GM12873 (cell line): ENCODE measurements around the gene NASP.

Source experiments
- TF ChIP-seq, protein P1 (sequence below): IDR thresholded peaks from 2 replicates; pipeline ENCODE4 v1.5.1; 2012; ENCODE audit warnings: low read depth, mild to moderate bottlenecking, moderate library complexity, low read length, control low read depth; ENCODE audit not compliant: insufficient read depth; ENCODE audit errors: missing control alignments

Gene NASP

DNA sequence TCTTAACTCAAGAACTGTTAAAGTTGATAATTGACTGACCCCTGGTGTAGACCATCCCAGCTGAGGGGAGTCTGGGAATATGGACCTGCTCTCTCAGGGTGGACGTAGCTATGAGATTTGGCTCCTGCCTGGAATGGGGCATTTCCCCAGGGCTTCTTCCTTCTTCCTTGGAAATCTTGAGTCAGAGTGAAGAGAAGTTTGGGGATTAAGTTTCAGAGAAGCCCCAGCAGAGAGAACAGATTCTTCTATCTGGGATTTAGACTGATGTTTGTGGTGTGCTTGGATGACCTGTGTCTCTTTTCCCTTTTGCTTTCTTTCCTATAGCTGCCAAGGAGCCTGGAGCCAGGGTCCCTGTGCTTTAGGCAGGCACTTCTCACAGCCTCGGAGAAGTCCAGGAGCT is 20.0 kb upstream of the NASP start:
- TF ChIP-seq, protein P1, sequence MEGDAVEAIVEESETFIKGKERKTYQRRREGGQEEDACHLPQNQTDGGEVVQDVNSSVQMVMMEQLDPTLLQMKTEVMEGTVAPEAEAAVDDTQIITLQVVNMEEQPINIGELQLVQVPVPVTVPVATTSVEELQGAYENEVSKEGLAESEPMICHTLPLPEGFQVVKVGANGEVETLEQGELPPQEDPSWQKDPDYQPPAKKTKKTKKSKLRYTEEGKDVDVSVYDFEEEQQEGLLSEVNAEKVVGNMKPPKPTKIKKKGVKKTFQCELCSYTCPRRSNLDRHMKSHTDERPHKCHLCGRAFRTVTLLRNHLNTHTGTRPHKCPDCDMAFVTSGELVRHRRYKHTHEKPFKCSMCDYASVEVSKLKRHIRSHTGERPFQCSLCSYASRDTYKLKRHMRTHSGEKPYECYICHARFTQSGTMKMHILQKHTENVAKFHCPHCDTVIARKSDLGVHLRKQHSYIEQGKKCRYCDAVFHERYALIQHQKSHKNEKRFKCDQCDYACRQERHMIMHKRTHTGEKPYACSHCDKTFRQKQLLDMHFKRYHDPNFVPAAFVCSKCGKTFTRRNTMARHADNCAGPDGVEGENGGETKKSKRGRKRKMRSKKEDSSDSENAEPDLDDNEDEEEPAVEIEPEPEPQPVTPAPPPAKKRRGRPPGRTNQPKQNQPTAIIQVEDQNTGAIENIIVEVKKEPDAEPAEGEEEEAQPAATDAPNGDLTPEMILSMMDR: no peak

DNA sequence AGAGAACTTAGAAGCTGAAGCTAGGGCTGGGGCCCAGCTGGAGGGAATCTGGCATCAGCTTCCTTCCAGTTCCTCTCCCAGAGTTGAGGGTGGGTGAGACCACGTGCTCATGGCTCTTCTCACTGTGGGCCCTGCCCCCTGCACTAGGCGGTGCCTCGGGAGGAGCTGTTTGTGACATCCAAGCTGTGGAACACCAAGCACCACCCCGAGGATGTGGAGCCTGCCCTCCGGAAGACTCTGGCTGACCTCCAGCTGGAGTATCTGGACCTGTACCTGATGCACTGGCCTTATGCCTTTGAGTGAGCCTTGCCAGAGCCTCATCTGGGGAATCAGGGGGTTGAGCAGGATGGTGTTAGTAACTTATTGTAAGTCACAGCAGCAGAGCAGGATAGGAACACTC is 17.1 kb upstream of the NASP start:
- TF ChIP-seq, protein P1: no peak

DNA sequence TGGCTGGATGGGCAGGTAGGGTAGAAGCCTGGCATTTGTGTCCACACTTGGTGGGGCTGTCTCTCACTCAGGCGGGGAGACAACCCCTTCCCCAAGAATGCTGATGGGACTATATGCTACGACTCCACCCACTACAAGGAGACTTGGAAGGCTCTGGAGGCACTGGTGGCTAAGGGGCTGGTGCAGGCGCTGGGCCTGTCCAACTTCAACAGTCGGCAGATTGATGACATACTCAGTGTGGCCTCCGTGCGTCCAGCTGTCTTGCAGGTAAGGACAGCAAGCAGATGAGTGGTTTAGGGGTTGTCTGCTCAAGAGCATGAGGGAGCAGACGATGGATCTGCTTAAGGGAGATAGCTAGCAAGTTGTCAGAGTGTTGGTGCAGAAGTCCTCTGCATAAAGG is 15.9 kb upstream of the NASP start:
- TF ChIP-seq, protein P1: no peak

DNA sequence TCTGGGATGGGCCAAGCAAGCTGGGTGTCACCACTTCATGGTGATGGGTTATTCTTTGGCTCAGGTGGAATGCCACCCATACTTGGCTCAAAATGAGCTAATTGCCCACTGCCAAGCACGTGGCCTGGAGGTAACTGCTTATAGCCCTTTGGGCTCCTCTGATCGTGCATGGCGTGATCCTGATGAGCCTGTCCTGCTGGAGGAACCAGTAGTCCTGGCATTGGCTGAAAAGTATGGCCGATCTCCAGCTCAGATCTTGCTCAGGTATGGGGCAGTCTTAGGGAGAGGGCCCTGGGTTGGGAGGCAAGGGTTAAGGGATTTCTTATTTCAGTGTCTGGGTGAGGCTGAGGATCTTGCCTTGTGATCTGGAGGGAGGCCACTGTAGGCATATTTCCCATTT is 15.4 kb upstream of the NASP start:
- TF ChIP-seq, protein P1: no peak

DNA sequence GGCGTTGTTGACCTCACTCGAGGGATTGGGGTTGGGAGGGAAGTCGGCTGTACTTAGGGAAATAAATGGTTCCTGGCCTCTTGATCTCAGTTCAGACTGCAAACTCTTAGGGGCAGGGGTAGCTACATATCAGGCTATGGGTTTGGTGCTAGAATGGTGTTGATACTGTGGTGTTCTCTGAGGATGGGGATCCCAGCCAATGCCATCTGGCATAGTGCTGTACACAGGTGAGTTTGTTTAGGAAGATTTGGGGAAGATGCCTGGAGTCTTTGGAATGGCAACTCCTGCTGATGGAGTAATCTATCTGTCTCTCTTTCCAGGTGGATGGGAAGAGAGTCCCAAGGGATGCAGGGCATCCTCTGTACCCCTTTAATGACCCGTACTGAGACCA is 14.3 kb upstream of the NASP start:
- TF ChIP-seq, protein P1: no peak

DNA sequence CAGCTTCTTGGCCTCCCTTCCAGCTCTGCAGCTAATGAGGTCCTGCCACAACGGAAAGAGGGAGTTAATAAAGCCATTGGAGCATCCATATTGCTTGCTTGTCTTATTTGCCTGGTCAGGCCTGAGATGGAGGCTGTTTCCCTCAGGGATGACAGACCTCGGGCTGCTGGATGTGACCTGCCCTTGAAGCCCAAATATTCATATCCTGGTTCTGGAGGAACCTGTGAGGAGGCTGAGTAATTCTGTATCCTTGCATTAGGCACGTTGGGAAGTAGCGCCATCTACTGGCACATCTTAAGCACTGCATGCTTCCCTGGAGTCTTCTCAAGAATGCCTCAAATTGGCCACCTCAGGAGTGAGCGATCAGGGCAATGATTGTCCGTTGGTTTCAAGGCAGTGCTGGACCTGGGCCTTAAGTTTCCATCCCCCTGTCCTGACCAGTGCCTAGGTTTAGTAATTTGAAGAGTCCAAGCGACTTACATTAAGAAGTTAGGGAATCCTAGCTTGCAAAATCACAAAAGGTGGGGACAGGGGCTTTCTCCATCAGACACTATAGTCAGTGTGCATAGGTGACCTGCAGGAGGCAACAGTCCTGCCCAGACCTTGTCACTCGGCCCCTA is 13.8 kb upstream of the NASP start:
- TF ChIP-seq, protein P1: peak; percentile 99

DNA sequence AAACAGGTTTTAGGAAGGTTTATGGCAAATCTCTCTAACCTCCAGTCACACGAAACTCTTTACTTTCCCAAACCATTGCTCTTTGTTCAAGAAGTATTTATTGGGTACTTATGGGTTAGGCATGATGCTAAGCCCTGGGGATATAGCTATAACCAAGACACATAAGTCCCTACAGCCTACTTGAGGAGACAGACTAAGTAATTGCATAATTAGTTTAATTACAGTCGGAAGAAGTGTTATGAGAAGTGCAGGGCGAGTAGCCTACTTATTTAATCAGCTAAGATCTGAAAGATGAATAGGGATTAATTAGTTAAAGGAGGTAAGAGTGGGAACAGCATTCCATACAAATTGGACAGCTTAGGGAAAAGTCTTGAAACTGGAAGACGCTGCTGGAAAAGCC is 13.2 kb upstream of the NASP start:
- TF ChIP-seq, protein P1: no peak
